HG03521 (cell line): ENCODE measurements around the gene ARHGAP27.
A peak's percentile ranks its signal among the peaks of the same experiment; 100 is the strongest.
"Not testable (repeated sequence)": the region's sequence is repeated elsewhere in the genome, so short reads cannot be mapped to it uniquely, and the experiment has no call there.

Experiments
- ATAC-seq: cut with Tn5 transposase; IDR thresholded peaks from one replicate; pipeline ENCODE4 v1.9.1; 2021; ENCODE audit warnings: mild to moderate bottlenecking, moderate library complexity; ENCODE audit not compliant: unreplicated experiment

ARHGAP27 gene, protein sequence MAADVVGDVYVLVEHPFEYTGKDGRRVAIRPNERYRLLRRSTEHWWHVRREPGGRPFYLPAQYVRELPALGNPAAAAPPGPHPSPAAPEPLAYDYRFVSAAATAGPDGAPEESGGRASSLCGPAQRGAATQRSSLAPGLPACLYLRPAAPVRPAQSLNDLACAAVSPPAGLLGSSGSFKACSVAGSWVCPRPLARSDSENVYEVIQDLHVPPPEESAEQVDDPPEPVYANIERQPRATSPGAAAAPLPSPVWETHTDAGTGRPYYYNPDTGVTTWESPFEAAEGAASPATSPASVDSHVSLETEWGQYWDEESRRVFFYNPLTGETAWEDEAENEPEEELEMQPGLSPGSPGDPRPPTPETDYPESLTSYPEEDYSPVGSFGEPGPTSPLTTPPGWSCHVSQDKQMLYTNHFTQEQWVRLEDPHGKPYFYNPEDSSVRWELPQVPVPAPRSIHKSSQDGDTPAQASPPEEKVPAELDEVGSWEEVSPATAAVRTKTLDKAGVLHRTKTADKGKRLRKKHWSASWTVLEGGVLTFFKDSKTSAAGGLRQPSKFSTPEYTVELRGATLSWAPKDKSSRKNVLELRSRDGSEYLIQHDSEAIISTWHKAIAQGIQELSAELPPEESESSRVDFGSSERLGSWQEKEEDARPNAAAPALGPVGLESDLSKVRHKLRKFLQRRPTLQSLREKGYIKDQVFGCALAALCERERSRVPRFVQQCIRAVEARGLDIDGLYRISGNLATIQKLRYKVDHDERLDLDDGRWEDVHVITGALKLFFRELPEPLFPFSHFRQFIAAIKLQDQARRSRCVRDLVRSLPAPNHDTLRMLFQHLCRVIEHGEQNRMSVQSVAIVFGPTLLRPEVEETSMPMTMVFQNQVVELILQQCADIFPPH

GRCh38 chr17:45432405-45433158, at the start of gene ARHGAP27:
TSS of gene ARHGAP27 (minus strand) at chr17:45432870. CDS start at chr17:45430279, 2,591 bp downstream.
- no peak for ATAC-seq

- not testable (repeated sequence) for ATAC-seq
Observed at GRCh38 chr17:45482317-45482716, 49.6 kb upstream of the ARHGAP27 start.

- not testable (repeated sequence) for ATAC-seq
Observed at GRCh38 chr17:45475436-45475835, 42.8 kb upstream of the ARHGAP27 start.

DNA sequence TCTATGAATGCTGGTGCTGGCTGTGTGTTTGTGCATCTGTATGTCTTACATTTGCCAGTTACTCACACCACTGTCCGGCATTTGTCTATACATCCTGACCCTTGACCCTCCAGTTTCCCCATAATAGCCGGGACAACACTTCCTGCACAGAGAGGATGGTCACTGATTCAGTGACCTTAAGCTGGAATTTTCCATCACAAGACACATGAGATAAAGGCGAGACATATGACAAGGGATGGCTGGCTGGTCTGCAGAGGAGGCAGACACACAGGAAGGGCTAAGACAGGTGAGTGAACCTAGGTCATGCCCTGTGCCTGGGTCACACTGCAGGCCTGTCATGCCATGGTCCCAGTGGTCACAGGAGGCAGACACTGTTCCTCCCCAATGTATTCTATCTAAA, 39.6 kb upstream of the ARHGAP27 start:
- ATAC-seq, result not testable (repeated sequence)

GRCh38 chr17:45469204-45469563, 36.5 kb upstream of the ARHGAP27 start:
- not testable (repeated sequence) for ATAC-seq

DNA sequence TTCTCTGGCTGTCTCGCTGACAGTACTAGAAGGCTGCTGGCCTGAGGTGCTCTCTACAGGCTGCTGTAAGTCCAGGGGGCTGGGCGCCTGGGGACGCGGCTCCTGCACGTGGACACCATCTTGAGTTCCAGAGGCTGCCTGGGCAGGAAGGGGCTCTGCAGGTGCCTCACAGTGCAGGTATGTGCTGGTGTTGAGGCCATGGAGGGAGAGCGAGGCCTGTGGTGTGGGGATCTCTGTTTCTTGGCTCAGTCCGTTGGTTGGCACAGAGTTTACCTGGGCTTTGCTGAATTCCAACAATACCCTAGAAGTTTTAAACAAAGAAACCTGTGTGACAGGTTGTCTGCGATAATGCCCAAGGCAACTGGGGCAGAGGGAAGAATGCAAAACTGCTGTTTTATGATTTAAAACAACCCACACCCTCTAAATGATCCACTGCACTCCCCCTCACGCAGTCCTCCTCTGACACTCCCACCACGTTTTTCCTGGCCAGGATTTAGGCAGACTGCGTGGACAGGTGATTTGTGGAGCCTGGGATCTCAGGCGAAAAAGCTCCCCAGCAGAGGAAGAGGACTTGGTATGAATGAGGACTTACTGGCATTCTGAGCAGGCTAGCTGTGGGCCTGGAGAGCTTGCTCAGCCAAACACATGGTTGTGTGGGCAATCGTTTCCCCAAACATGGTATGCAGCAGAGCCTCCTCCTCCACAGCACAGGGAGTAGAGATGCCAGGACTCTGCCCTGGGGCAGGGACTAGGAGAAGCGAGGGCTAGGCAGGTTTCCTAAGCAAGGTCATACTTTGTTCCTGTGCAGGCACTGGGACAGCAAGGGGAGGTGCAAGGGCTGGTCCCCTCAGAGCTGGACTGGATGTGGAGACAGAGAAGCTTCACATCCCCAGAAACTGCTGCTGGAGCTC, 35.9 kb upstream of the ARHGAP27 start:
- not testable (repeated sequence) for ATAC-seq

DNA sequence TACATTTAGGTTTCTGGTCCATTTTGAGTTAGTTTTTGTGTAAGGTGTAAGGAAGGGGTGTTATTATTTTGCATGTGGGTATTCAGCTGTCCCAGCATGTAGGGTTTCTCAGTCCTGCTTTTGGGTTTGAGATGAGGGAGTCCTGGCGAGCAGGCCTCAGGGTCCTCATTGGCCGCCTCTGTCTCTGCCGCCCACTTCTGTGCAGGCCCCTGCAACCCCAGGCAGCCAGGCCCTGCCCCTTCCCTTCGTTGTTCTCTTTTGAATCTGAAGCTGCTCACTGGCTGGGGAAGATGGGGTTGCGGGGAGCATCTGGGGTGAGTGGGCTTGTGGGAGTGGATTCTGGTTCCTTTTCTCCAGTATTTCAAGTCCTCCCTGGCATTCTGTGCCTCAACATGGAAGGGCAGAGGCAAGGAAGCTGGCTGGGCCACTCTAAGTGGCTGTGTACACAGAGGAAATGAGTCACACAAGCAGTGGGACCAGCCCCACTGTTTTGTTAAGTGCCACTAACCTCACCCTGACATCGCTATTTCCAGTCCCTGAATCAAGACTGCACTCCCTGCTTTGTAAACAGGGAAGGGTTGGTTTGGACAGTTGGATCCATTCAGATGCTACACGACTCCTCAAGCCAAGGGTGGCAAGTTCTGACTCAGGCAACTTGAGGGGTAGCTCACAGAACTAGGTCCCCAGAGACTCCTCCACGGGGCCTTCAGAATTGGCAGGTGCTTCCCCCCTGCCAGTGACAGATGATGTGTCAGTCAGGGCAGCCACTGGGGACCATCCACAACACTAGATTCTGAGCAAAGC, 29.1 kb upstream of the ARHGAP27 start:
- peak; percentile 80 for ATAC-seq

DNA sequence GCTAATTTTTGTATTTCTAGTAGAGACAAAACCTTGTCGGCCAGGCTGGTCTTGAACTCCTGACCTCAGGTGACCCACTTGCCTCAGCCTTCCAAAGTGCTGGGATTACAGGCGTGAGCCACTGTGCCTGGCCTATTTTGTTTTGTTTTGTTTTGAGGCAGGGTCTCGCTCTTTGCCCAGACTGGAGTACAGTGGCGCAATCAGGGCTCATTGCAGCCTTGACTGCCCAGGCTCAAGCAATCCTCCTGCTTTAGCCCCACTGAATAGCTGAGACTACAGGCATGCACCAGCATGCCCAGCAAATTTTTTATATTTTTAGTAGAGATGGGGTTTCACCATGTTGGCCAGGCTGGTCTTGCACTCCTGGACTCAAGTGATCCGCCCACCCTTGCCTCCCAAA, 27.8 kb upstream of the ARHGAP27 start:
- not testable (repeated sequence) for ATAC-seq

DNA sequence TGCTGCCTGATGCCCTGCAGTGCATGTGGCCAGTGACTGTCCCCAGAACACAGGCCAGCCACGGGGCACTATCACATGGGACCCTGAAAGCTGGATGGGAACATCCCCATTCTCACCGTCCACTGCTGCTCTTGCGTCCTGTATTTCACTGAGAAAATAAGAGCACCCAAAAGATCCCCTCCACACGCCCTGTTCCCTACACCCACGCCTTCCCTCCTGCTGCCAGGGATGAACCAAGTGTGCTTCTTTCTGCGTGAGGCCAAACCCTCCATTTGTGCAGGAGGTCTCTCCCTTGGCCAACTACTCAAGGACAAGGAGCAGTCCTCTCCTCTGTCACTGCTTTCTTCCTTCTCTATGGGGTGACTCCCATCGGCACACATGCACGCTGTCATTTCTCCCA, 21.7 kb upstream of the ARHGAP27 start:
- not testable (repeated sequence) for ATAC-seq

DNA sequence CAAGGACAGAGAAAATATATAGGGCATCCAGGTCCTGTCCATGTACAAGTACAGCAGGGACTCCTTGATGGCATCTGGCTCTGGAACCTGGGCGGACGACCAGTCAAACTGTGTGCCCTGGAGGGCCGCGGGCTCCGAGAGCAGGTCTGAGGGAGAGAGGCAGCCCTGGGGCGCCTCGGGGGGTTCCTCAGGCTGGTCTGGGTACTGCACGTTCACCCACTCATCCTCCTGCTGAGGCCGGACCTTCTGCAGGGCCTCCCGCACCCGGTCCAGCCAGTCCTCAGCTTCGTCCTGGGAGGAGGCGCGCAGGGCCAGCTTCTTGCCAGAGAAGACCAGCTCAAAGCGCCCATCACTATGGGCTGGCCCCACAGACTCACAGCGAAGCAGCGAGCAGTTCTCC, 21.1 kb upstream of the ARHGAP27 start:
- ATAC-seq, result not testable (repeated sequence)

DNA sequence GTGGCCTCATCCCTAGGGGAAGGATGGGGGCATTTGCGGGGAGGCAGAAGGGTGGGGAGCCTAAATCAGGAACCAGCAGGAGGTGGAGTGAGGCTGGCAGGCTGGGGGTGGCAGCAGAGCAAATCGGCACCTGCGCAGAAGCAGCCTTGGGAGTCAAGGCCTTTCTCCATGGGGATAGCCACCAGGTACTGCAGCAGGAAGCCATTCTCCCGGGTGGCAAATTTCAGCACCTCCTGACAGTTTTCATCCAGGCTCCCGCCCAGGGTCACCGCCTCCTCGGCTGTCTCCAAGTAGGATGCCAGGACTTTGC, 20.5 kb upstream of the ARHGAP27 start:
- ATAC-seq, result not testable (repeated sequence)

GRCh38 chr17:45452329-45453224, 19.9 kb upstream of the ARHGAP27 start:
- ATAC-seq, result not testable (repeated sequence)

DNA sequence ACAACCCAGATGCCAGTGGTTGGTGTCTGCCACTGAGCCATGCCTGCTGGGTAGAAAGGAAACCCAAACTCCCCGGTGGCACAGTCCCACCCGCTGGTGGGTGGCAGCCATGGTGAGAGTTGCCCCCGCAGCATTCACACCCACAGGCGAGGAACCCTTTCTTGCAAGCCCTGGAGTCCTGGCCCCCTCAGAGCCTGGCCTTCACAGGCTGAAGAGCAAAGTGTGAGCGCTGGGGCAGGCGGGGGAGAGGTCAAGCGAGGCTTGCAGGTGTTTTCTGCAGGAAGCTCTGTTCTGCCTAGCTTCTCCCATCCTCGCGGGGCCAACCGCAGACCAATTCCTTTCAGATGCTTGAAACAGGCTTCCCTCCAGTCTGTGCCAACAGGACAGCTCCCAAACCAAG, 19.0 kb upstream of the ARHGAP27 start:
- not testable (repeated sequence) for ATAC-seq

DNA sequence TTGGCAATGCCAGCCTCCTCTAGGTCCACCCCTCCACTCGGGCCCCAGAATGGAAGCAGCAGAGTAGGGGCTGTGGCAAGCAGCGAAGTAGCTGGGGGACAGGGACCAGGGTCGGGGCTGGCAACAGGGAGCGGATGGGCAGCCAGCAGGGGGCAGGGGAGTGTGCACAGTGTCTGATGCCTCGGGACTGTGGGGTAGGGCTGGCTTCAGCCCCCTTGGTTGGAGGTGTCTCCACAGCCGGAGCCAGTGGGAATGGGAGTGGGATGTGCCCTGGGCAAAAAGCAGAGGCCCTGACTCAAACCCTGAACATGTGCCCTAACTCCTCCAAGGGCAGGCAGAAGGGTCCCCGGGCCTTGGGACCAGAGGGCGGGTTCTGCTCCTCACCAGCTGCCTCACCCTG, 18.5 kb upstream of the ARHGAP27 start:
- no peak for ATAC-seq

DNA sequence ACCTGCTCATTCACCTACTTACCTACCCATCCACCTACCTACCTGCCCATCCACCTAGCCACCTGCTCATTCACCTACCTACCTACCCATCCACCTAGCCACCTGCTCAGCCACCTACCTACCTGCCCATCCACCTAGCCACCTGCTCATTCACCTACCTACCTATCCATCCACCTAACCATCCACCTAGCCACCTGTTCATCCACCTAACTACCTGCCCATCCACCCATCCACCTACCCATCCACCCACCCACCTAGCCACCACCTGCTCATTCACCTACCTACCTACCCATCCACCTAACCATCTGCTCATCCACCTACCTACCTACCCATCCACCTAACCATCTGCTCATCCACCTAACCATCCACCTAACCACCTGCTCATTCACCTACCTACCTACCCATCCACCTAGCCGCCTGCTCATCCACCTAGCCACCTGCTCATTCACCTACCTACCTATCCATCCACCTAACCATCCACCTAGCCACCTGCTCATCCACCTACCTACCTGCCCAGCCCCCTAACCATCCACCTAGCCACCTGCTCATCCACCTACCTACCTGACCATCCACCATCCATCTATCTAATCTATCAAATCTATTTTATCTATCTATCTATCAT, 17.1 kb upstream of the ARHGAP27 start:
- not testable (repeated sequence) for ATAC-seq

DNA sequence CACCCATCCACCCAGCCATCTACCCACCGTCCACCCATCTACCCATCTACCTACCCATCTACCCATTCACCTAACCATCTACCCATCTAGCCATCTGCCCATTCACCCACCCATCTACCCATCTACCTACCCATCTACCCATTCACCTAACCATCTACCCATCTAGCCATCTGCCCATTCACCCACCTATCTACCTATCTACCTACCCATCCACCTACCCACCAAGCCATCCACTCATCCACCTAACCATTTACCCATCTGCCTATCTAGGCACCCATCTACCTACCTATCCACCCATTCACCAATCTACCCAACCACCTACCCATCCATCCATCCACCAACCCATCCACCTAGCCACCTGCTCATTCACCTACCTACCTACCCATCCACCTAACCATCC, 16.6 kb upstream of the ARHGAP27 start:
- ATAC-seq, result not testable (repeated sequence)

GRCh38 chr17:45448483-45448882, 15.8 kb upstream of the ARHGAP27 start:
- not testable (repeated sequence) for ATAC-seq

GRCh38 chr17:45448066-45448465, 15.4 kb upstream of the ARHGAP27 start:
- not testable (repeated sequence) for ATAC-seq
